Measurements from ENCODE around the gene SELPLG. TPM values are rescaled to one million over a fixed set of nuclear protein-coding genes. Genes with fewer than 3 reads are reported as not detected.

SELPLG gene
- total and polyA plus RNA-seq, 8 donors: 3.0 to 61.0 (median 4.2) TPM

- Histone ChIP-seq H3K27me3 (peaks cover 0 to 3% of the 10 kb centered on the region in 2 donors), H3K4me1 (no peaks in the 10 kb centered on the region), H3K36me3 (no peaks in the 10 kb centered on the region), H3K4me3 (no peak overlapping the region), H3K9me3 (no peaks in the 10 kb centered on the region), H3K27ac (no peak overlapping the region)
- no peak for ATAC-seq
- TF ChIP-seq CTCF (IDR thresholded peaks at IDR 0.05): no peak
- DNase-seq: no peak
- intact Hi-C loops (cut with DNase I): no loop called here
Measured at GRCh38 chr12:108600702-108601007, 33.0 kb downstream of the SELPLG start.

- intact Hi-C loops (cut with DNase I): no loop called here
- no peak for TF ChIP-seq CTCF (IDR thresholded peaks at IDR 0.05)
- DNase-seq: no peak
- no peak for ATAC-seq
- no peak overlapping the region for H3K27ac ChIP-seq
- H3K9me3 ChIP-seq: no peaks in the 10 kb centered on the region
- H3K27me3 ChIP-seq: peaks cover 0 to 3% of the 10 kb centered on the region in 2 donors
- no peaks in the 10 kb centered on the region for H3K36me3 ChIP-seq
- H3K4me3 ChIP-seq: no peak overlapping the region
- H3K4me1 ChIP-seq: no peaks in the 10 kb centered on the region
Measured at GRCh38 chr12:108599948-108600701, 33.6 kb downstream of the SELPLG start.

GRCh38 chr12:108599541-108599940 is 34.2 kb downstream of the SELPLG start:
- no peak overlapping the region for H3K27ac ChIP-seq
- intact Hi-C loops (cut with DNase I): no loop called here
- TF ChIP-seq CTCF (IDR thresholded peaks at IDR 0.05): no peak
- DNase-seq: no peak
- H3K36me3 ChIP-seq: no peaks in the 10 kb centered on the region
- no peak for ATAC-seq
- no peaks in the 10 kb centered on the region for H3K9me3 ChIP-seq
- H3K27me3 ChIP-seq: peaks cover 0 to 3% of the 10 kb centered on the region in 2 donors
- H3K4me3 ChIP-seq: no peak overlapping the region
- no peaks in the 10 kb centered on the region for H3K4me1 ChIP-seq

- no peaks in the 10 kb centered on the region for H3K4me1 ChIP-seq
- H3K9me3 ChIP-seq: no peaks in the 10 kb centered on the region
- H3K27me3 ChIP-seq: peaks cover 0 to 3% of the 10 kb centered on the region in 2 donors
- DNase-seq (no peak), ATAC-seq (no peak)
- H3K27ac ChIP-seq: no peak overlapping the region
- TF ChIP-seq CTCF (IDR thresholded peaks at IDR 0.05): no peak
- intact Hi-C loops (cut with DNase I): no loop called here
- no peaks in the 10 kb centered on the region for H3K36me3 ChIP-seq
- no peak overlapping the region for H3K4me3 ChIP-seq
Measured at GRCh38 chr12:108598553-108599250, 35.0 kb downstream of the SELPLG start.
